GM19452 (cell line): ENCODE data around the gene NDFIP1.
"Not testable (repeated sequence)": the region's sequence is repeated elsewhere in the genome, so short reads cannot be mapped to it uniquely, and the experiment has no call there.

Experiments used
- ATAC-seq: cut with Tn5 transposase; IDR thresholded peaks from one replicate; pipeline ENCODE4 v1.9.1; 2021; ENCODE audit not compliant: unreplicated experiment

Gene NDFIP1

DNA sequence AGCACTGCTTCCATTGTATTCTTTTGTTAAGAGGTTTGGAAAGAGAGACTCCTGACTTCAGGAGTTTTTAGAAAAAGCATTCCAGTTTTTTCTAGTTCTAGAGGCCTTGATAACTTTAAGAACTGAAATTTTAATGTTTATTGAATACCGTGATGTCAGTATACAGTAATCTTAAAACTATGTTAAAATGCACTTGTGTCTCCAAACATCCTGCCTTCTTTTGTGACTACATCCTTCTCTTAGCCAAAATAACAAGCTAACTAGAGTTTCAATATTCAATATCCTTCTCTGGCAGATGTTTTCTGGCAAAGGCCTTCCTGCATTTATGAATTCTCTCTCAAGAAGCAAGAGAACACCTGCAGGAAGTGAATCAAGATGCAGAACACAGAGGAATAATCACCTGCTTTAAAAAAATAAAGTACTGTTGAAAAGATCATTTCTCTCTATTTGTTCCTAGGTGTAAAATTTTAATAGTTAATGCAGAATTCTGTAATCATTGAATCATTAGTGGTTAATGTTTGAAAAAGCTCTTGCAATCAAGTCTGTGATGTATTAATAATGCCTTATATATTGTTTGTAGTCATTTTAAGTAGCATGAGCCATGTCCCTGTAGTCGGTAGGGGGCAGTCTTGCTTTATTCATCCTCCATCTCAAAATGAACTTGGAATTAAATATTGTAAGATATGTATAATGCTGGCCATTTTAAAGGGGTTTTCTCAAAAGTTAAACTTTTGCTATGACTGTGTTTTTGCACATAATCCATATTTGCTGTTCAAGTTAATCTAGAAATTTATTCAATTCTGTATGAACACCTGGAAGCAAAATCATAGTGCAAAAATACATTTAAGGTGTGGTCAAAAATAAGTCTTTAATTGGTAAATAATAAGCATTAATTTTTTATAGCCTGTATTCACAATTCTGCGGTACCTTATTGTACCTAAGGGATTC is 43.1 kb downstream of the NDFIP1 start:
- no peak for ATAC-seq

GRCh38 chr5:142152384-142152732 is 43.8 kb downstream of the NDFIP1 start:
- ATAC-seq = no peak

- no peak for ATAC-seq
These were observed 45.3 kb downstream of the NDFIP1 start for GRCh38 chr5:142153674-142154448.

- ATAC-seq = not testable (repeated sequence)
These were observed 45.9 kb downstream of the NDFIP1 start for GRCh38 chr5:142154449-142154841.

- ATAC-seq = no peak
These were observed 48.4 kb downstream of the NDFIP1 start for GRCh38 chr5:142156839-142157463.

DNA sequence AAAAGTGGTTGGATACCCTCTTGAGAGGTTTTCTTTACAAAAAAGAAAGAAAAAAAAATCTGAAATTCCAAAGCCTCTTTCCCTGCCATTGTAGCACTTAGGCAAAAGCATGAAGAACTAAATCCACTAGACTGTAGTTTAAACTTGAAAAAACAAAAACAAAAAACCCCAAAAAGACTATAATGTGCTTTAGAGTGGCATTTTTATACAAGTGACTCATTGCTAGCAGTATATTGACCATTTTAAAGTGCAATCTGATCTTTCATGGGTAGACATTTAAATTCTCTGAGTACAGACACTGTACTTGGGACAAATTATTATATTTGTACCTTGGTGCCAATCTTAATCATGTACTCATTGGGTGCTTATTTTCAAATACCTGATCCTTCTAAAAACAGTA is 50.8 kb downstream of the NDFIP1 start:
- ATAC-seq = no peak

GRCh38 chr5:142164315-142164714 is 55.7 kb downstream of the NDFIP1 start:
- no peak for ATAC-seq

- no peak for ATAC-seq
These were observed 58.2 kb downstream of the NDFIP1 start for GRCh38 chr5:142166754-142167153.

- no peak for ATAC-seq
These were observed 58.9 kb downstream of the NDFIP1 start for GRCh38 chr5:142167458-142167857.

DNA sequence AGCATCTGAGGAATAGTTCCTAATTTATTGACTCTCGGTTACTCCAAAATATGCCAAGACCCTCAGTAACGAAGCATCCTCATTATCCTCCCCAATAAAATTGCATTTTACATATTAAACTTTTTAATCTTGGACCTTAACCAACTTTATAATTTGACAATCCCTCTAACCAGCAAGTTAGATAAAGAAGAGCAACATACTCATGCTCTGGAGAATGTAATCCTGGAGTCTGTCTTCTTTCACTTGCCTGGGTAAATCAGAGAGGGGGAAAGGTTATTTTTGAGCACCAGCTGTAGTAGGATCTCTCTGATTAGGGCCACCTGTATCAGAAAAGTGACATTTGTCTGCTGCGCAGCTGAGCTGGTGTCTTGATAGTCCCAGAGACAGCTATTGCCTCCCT is 59.8 kb downstream of the NDFIP1 start:
- no peak for ATAC-seq

- no peak for ATAC-seq
These were observed 61.8 kb downstream of the NDFIP1 start for GRCh38 chr5:142170254-142170953.

DNA sequence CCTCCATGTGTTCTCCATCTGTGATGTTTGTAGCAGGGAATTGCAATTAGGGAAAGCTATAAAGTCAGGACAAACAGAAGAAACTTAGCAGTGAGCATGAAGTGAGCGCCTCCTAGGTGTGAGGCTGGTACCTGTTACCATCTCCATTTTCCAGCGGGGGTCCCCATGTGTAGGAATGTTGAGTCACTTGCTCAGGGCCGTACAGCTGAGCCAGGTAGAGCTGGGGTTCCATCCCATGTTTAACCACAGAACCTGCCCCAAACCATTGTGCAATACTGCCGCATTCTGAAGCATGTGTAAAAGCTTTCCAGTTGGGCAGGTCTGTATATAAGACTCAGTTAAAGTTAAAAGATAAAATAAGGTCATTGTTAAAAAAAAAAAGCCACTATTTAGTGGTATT is 62.7 kb downstream of the NDFIP1 start:
- ATAC-seq = no peak

DNA sequence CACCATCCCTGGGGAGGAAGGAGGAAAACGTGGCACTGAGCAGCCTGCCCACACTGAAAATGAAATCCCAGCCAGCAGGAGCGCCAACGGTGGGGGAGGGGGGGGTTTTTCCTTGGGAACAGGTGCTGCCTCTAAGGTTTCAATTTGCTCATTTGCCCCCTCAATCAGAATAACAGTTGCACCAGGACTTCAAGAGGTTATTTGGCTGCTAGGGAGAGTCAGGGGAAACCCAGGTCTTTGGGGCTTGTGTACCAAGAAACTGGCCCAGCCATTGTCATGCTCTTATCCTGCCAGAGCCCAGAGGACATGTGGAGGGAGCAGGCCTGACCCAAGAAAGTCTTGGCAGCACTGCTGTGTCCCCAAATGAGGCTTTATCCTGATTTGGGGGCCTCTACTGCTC is 66.5 kb downstream of the NDFIP1 start:
- no peak for ATAC-seq

DNA sequence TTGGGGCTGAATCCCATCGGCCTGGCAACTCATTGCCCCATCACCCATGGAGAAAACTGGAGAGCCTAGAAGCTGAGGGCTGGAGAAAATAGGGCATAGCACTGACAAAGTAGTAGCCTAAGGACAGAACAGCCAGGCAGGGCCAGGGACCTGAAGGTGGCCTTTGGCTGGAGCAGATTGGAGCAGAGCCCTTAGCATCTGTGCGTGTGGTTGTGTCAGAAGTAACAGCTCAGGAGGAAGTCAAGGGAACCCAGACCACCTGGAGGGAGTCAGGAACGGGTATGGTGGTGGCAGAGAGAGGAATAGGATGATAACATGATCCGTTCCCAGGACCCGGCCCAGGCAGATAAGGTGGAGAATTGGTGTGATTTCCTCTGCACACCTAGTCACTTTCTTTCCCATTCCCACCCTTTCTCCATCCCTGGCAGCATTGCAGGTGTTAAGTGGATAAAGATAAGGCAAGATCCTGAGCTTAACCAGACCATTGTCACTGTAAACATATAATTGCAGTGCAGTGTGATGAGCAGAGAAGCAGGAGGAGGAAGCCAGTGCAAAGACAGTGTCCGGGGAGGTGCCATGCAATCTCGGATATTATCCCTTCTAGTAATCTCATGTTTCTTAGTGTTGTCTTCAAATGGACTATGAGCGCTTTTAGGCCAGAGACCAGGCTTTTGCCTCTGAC is 67.0 kb downstream of the NDFIP1 start:
- no peak for ATAC-seq

DNA sequence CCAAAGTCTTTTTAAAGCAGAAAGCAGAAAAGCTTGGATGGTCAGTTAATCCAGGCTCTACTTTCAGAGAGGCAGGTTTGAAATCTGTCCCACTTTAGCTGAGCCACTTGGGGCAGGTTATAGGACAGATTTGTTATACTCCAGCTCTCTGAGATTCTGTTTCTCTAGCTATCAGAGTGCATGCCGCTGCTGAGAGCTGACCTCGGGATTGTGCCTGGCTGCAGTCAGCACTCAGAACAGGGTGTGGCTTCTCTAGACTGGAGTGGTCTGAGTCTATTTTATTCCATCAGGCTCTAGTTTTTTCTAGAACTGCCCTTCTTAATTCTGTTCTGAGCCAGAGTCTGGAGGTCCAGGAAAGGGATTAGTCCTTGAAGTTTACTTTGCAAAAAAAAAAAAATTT is 67.7 kb downstream of the NDFIP1 start:
- no peak for ATAC-seq

DNA sequence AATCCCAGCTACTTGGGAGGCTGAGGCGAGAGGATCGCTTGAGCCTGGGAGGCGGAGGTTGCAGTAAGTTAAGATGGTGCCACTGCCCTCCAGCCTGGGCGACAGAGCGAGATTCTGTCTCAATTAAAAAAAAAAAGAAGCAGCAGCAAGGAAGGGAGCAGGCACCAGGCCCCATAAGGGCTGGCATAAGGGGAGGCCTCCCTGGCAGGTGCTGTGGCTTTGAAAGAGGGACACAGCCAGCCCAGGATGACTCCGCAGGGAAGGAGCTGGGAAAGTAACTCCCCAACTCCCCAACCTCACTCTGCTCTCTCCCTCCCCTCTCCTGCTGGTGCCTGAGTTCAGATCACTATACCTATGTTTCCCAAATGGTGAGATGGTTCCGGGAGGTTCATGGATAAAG is 70.1 kb downstream of the NDFIP1 start:
- ATAC-seq = no peak

DNA sequence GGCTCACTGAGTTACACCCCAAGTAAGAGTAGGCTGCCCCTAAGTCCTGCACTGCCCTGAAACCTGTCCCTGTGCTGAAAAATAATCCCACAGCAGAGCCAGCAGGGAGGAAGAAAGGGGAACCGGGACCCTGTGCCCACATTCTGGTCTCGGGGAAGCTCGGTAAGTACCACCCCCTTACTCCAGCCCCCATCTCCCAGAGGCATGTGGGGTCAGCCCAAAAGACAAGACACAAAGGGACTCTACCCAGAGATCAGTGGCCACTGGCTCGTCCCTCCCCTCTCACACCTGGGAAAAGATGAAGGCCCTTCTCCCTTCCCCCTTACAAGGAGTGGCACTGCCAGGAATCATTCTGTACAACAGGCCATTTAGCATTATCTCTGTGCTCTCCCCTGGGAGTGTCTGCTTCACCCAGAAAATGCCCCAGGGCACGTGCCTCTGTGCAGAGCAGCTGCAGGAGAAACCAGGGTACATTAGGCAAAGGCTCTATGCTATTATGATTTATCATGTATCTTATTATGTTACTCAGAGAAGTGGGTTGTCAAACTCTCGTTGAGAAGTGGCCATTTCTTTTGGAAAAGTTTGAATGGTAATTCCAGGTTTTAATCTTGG is 71.3 kb downstream of the NDFIP1 start:
- no peak for ATAC-seq

DNA sequence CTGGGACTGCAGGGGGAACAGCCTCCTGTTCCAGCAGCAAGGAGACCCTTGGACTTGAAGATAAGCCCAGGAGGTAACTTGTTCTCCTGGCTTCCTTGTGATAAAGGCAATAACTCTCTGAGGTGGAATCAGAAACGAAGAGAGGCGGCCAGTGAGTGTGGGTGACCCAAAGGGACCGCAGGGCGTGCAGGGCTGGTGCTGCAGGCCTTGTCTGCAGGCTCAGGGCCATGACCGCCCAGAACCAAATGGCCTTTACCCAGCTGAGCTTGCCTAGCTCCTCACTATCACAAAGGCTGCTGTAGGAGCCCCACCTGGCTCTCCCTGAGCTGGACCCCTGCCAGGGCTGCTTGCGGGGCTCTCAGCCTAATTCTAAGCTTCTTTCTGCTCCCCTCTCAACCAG is 72.5 kb downstream of the NDFIP1 start:
- no peak for ATAC-seq

GRCh38 chr5:142181547-142182163 is 73.1 kb downstream of the NDFIP1 start:
- no peak for ATAC-seq

DNA sequence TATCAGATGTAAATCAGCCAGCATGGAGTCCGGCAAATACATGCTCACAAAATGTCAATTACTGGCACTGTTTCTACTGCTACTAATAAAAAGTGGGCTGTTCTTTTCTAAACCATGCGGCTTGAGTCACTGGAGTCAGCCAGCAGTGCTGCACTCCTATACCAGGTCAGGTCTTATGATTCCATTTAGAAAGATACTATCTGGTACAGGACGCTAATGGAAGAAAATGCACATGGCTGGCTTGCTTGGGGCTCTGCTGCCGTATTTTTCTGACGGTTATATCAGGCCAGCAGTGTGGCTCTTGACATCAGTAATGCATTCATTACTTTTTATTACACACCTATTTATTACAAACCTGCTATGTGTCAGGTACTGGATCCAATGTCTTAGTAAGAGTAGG is 74.3 kb downstream of the NDFIP1 start:
- ATAC-seq = no peak
